OCI-LY7 (cell line): Measurements from ENCODE around the gene PRIM2. TPM values are rescaled to one million over a fixed set of nuclear protein-coding genes. Genes with fewer than 3 reads are reported as not detected.
"Not testable (repeated sequence)": the region's sequence is repeated elsewhere in the genome, so short reads cannot be mapped to it uniquely, and the experiment has no call there.

Experiments used
- BruUV-seq: library from RNA; stranded (reverse); fragments of 400-500 nt; replicated peaks from 2 replicates; lab custom pipeline; 2021; lab: Mats Ljungman, UMichigan
- CTCF ChIA-PET: fragments of 300-600 bp; sonication (Branson Sonifier 250); formaldehyde crosslinking; loops from one replicate; lab custom pipeline; 2022; ENCODE audit warnings: antibody characterized with exemption; ENCODE audit not compliant: unreplicated experiment; lab: Charles Lee
- POLR2A ChIA-PET: fragments of 300-600 bp; sonication (Branson Sonifier 250); formaldehyde crosslinking; loops from one replicate; lab custom pipeline; 2022; ENCODE audit warnings: antibody characterized with exemption; lab: Charles Lee
- DNase-seq: peaks from one replicate; pipeline ENCODE4 v3.0.0-alpha.2; 2015; ENCODE audit warnings: low spot score
- H2AFZ ChIP-seq: fragments of 200-600 bp; sonication (generic), shearing (Covaris generic); 2 replicates; pipeline ENCODE4 v1.6.1; 2014; ENCODE audit warnings: mild to moderate bottlenecking, antibody characterized with exemption, low read length, moderate library complexity
- H3K27ac ChIP-seq: fragments of 200-600 bp; sonication (generic); 2 replicates; pipeline ENCODE4 v1.5.1; 2014; ENCODE audit warnings: mixed run types, low read depth, mild to moderate bottlenecking, moderate library complexity, low read length, inconsistent platforms; ENCODE audit not compliant: poor library complexity, severe bottlenecking
- H3K36me3 ChIP-seq: fragments of 200-600 bp; sonication (generic); 2 replicates; pipeline ENCODE4 v1.6.1; 2014; ENCODE audit warnings: mild to moderate bottlenecking, antibody characterized with exemption, low read length, moderate library complexity, mixed read lengths; ENCODE audit not compliant: insufficient read depth
- H3K4me1 ChIP-seq: fragments of 200-600 bp; sonication (generic); 2 replicates; pipeline ENCODE4 v1.5.1; 2014; ENCODE audit warnings: mild to moderate bottlenecking, low read length; ENCODE audit not compliant: insufficient read depth, poor library complexity, severe bottlenecking
- H3K4me2 ChIP-seq: fragments of 200-600 bp; sonication (generic); 2 replicates; pipeline ENCODE4 v1.6.1; 2014; ENCODE audit warnings: mild to moderate bottlenecking, low read length
- H3K4me3 ChIP-seq: fragments of 200-600 bp; sonication (generic); 2 replicates; pipeline ENCODE4 v1.5.1; 2014; ENCODE audit warnings: mild to moderate bottlenecking, low read depth, low read length; ENCODE audit not compliant: poor library complexity, severe bottlenecking
- H3K79me2 ChIP-seq: fragments of 200-600 bp; sonication (generic); 2 replicates; pipeline ENCODE4 v1.6.1; 2016; ENCODE audit warnings: low read depth, mild to moderate bottlenecking, low read length, moderate library complexity, mixed read lengths; ENCODE audit not compliant: insufficient read depth
- H3K9me2 ChIP-seq: fragments of 200-600 bp; sonication (generic); 2 replicates; pipeline ENCODE4 v1.6.1; 2016; ENCODE audit warnings: mild to moderate bottlenecking, low read length, mixed read lengths; ENCODE audit not compliant: insufficient read depth
- H3K9me3 ChIP-seq: fragments of 200-600 bp; sonication (generic); 2 replicates; pipeline ENCODE4 v1.6.1; 2014; ENCODE audit warnings: mild to moderate bottlenecking, mixed run types, low read length, mixed read lengths
- H4K20me1 ChIP-seq: fragments of 200-600 bp; sonication (generic); 2 replicates; pipeline ENCODE4 v1.6.1; 2014; ENCODE audit warnings: mild to moderate bottlenecking, antibody characterized with exemption, low read length, moderate library complexity, mixed read lengths; ENCODE audit not compliant: insufficient read depth
- intact Hi-C: fragments of 100-400 bp; cut with micrococcal nuclease; formaldehyde crosslinking; loops from one replicate; pipeline ENCODE4 v1.10.0; 2022; ENCODE audit not compliant: unreplicated experiment
- total RNA-seq, 2 experiments: library from RNA; depleted of rRNA in 1 of 2; stranded (reverse); fragments of >200 nt in 1 of 2; shearing (Covaris generic) in 1 of 2; gene quantifications; 2 replicates each; pipeline ENCODE4 v1.2.3, GENCODE V29; 2014 to 2022
- TF ChIP-seq, protein P1 (sequence below): fragments of 200-600 bp; sonication (generic); conservative IDR thresholded peaks from 2 replicates; pipeline ENCODE4 v1.5.1; 2014; ENCODE audit warnings: mild to moderate bottlenecking, antibody characterized with exemption, low read length, moderate library complexity, mixed read lengths

The PRIM2 gene
- total RNA-seq, 2 experiments from 2014 or later = 28.6 to 41.4 TPM

DNA sequence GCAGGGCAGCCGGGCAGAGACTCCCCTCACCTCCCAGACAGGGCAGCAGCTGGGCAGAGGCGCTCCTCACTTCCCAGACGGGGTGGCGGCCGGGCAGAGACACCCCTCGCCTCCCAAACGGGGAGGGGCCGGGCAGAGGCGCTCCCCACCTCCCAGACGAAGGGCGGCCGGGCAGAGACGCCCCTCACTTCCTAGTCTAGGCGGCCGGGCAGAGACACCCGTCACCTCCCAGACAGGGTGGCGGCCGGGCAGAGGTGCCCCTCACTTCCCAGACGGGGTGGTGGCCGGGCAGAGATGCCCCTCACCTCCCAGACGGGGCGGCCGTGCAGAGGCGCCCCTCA, 6.6 kb upstream of the PRIM2 start:
- Histone ChIP-seq H3K9me2 (no peaks in the 10 kb centered on the region), H3K4me3 (no peak overlapping the region), H3K4me1 (no peaks in the 10 kb centered on the region), H3K4me2 (no peak overlapping the region), H3K36me3 (no peaks in the 10 kb centered on the region), H3K27ac (no peak overlapping the region), H4K20me1 (no peaks in the 10 kb centered on the region), H3K79me2 (no peaks in the 10 kb centered on the region), H3K9me3 (no peaks in the 10 kb centered on the region), H2AFZ (no peak overlapping the region)
- TF ChIP-seq, protein P1, sequence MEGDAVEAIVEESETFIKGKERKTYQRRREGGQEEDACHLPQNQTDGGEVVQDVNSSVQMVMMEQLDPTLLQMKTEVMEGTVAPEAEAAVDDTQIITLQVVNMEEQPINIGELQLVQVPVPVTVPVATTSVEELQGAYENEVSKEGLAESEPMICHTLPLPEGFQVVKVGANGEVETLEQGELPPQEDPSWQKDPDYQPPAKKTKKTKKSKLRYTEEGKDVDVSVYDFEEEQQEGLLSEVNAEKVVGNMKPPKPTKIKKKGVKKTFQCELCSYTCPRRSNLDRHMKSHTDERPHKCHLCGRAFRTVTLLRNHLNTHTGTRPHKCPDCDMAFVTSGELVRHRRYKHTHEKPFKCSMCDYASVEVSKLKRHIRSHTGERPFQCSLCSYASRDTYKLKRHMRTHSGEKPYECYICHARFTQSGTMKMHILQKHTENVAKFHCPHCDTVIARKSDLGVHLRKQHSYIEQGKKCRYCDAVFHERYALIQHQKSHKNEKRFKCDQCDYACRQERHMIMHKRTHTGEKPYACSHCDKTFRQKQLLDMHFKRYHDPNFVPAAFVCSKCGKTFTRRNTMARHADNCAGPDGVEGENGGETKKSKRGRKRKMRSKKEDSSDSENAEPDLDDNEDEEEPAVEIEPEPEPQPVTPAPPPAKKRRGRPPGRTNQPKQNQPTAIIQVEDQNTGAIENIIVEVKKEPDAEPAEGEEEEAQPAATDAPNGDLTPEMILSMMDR = no peak
- intact Hi-C loops = loop anchor here (10.0 kb wide), 1 partner anchor 206 kb away; no protein-coding TSS in a partner anchor
- CTCF ChIA-PET = no interaction called here
- BruUV-seq = no TSS peak
- POLR2A ChIA-PET = no interaction called here
- no peak for DNase-seq

DNA sequence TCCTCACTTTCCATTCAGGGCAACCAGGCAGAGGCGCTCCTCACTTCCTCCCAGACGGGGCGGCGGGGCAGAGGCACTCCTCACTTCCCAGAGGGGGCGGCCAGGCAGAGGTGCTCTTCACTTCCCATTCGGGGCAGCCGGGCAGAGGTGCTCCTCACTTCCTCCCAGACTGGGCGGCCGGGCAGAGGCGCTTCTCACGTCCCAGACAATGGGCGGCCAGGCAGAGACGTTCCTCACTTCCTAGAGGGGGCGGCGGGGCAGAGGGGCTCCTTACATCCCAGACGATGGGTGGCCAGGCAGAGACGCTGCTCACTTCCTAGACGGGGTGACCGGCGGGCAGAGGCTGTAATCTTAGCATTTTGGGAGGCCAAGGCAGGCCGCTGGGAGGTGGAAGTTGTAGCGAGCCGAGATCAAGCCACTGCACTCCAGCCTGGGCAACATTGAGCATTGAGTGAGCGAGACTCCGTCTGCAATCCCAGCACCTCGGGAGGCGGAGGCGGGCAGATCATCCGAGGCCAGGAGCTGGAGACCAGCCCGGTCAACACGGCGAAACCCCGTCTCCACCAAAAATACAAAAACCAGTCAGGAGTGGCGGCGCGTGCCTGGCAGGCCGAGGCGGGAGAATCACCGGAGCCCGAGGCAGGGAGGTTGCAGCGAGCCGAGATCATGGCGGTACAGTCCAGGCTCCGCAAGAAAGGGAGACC, 6.0 kb upstream of the PRIM2 start:
- intact Hi-C loops = loop anchor here (10.0 kb wide), 1 partner anchor 207 kb away; no protein-coding TSS in a partner anchor
- H4K20me1 ChIP-seq, H2AFZ ChIP-seq, H3K9me3 ChIP-seq, H3K36me3 ChIP-seq, CTCF ChIA-PET, H3K27ac ChIP-seq, DNase-seq, H3K4me3 ChIP-seq, BruUV-seq, H3K79me2 ChIP-seq, H3K4me2 ChIP-seq, H3K4me1 ChIP-seq, H3K9me2 ChIP-seq: not testable (repeated sequence)
- POLR2A ChIA-PET = interaction anchor here (0.7 kb wide), 1 partner anchor 974 kb away, joined by 3 read pairs; no protein-coding TSS in a partner anchor

DNA sequence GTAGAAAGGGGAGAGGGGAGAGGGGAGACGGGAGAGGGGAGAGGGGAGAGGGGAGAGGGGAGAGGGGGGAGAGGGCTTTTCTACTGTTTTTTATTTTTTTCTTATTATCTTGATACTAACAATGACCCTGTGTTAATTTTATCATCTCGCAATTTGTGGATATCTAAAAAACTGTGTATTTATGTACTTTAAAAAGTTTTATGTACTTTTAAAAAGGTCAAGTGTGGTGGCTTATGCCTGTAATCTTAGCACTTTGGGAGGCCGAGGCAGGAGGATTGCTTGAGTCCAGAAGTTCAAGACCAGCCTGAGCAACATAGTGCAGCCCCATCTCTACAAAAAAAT, 5.5 kb upstream of the PRIM2 start:
- Histone ChIP-seq H3K36me3 (no peaks in the 10 kb centered on the region), H3K27ac (no peak overlapping the region), H3K9me2 (no peaks in the 10 kb centered on the region), H4K20me1 (no peaks in the 10 kb centered on the region), H3K4me2 (no peak overlapping the region), H3K4me3 (no peak overlapping the region), H3K79me2 (no peaks in the 10 kb centered on the region), H3K9me3 (no peaks in the 10 kb centered on the region), H2AFZ (no peak overlapping the region), H3K4me1 (peaks cover 7% of the 10 kb centered on the region)
- intact Hi-C loops = loop anchor here (10.0 kb wide), 1 partner anchor 207 kb away; no protein-coding TSS in a partner anchor
- no peak for DNase-seq
- TF ChIP-seq, protein P1 = no peak
- ChIA-PET POLR2A (interaction anchor here (0.7 kb wide), 1 partner anchor 975 kb away, joined by 3 read pairs; no protein-coding TSS in a partner anchor), CTCF (no interaction called here)
- no TSS peak for BruUV-seq
